Liver (tissue), 9 donors: ENCODE results near the gene TGM2. TPM values are rescaled to one million over a fixed set of nuclear protein-coding genes. Genes with fewer than 3 reads are reported as not detected.

Experiments used
- DNase-seq: peaks from one replicate; pipeline ENCODE4 v3.0.0-alpha.2; 2017; ENCODE audit warnings: low spot score
- H3K27ac ChIP-seq, 2 donors: one replicate each; pipeline ENCODE4 v1.7.0; 2013; ENCODE audit warnings: inconsistent platforms in 2 of 2, low read length in 2 of 2, control low read depth in 1 of 2, low read depth in 1 of 2, mild to moderate bottlenecking in 1 of 2
- H3K27me3 ChIP-seq, 4 donors: one replicate each; pipeline versions ENCODE4 v1.6.1 to v1.7.0; 2013; ENCODE audit warnings: low read length in 3 of 4, inconsistent platforms in 1 of 4, mild to moderate bottlenecking in 1 of 4, moderate library complexity in 1 of 4; ENCODE audit not compliant: control insufficient read depth in 4 of 4, insufficient read depth in 4 of 4
- H3K36me3 ChIP-seq, 4 donors: one replicate each; pipeline versions ENCODE4 v1.6.1 to v1.7.0; 2013; ENCODE audit warnings: low read length in 3 of 4, mild to moderate bottlenecking in 3 of 4, low read depth in 1 of 4, moderate library complexity in 1 of 4; ENCODE audit not compliant: control insufficient read depth in 4 of 4, insufficient read depth in 3 of 4
- H3K4me1 ChIP-seq, 4 donors: one replicate each; pipeline versions ENCODE4 v1.6.1 to v1.7.0; 2013; ENCODE audit warnings: low read length in 3 of 4, mild to moderate bottlenecking in 3 of 4, moderate library complexity in 1 of 4; ENCODE audit not compliant: control insufficient read depth in 4 of 4, insufficient read depth in 4 of 4
- H3K4me3 ChIP-seq, 3 donors: one replicate each; pipeline versions ENCODE4 v1.6.1 to v1.7.0; 2013; ENCODE audit warnings: low read length in 3 of 3, control low read depth in 1 of 3, low read depth in 1 of 3, mild to moderate bottlenecking in 1 of 3
- H3K9ac ChIP-seq, 2 donors: one replicate each; pipeline ENCODE4 v1.7.0; 2013; ENCODE audit warnings: low read length in 2 of 2, mild to moderate bottlenecking in 2 of 2, moderate library complexity in 2 of 2, control low read depth in 1 of 2, low read depth in 1 of 2
- H3K9me3 ChIP-seq, 4 donors: one replicate each; pipeline versions ENCODE4 v1.6.1 to v1.7.0; 2013; ENCODE audit warnings: low read length in 3 of 4; ENCODE audit not compliant: control insufficient read depth in 4 of 4
- EGR1 ChIP-seq, 2 donors: IDR thresholded peaks; 2 replicates each; pipeline ENCODE4 v1.6.1; 2016 to 2018; ENCODE audit warnings: antibody characterized with exemption in 2 of 2, low read depth in 2 of 2
- FOXA1 ChIP-seq: IDR thresholded peaks from 2 replicates; pipeline ENCODE4 v1.6.1; 2016; ENCODE audit warnings: antibody characterized with exemption
- FOXA2 ChIP-seq: IDR thresholded peaks from 2 replicates; pipeline ENCODE4 v1.6.1; 2016; ENCODE audit warnings: antibody characterized with exemption
- GABPA ChIP-seq, 2 donors: IDR thresholded peaks in 1 of 2; conservative IDR thresholded peaks in 1 of 2; 2 replicates each; pipeline ENCODE4 v1.6.1; 2016; ENCODE audit warnings: antibody characterized with exemption in 2 of 2, mild to moderate bottlenecking in 1 of 2, moderate library complexity in 1 of 2
- HNF4G ChIP-seq: IDR thresholded peaks from 2 replicates; pipeline ENCODE4 v1.6.1; 2016; ENCODE audit warnings: antibody characterized with exemption
- JUND ChIP-seq, 2 donors: IDR thresholded peaks; 2 replicates each; pipeline ENCODE4 v1.6.1; 2016; ENCODE audit warnings: antibody characterized with exemption in 2 of 2
- MAX ChIP-seq: IDR thresholded peaks from 2 replicates; pipeline ENCODE4 v1.6.1; 2016; ENCODE audit warnings: antibody characterized with exemption
- NR2F2 ChIP-seq: IDR thresholded peaks from 2 replicates; pipeline ENCODE4 v1.6.1; 2016; ENCODE audit warnings: antibody characterized with exemption
- RAD21 ChIP-seq, 2 donors: IDR thresholded peaks; 2 replicates each; pipeline ENCODE4 v1.6.1; 2016; ENCODE audit warnings: antibody characterized with exemption in 2 of 2, mild to moderate bottlenecking in 2 of 2
- RXRA ChIP-seq, 2 donors: IDR thresholded peaks; 2 replicates each; pipeline ENCODE4 v1.6.1; 2017 to 2018; ENCODE audit warnings: antibody characterized with exemption in 2 of 2, mild to moderate bottlenecking in 1 of 2
- SP1 ChIP-seq: IDR thresholded peaks from 2 replicates; pipeline ENCODE4 v1.6.1; 2018; ENCODE audit warnings: antibody characterized with exemption, mild to moderate bottlenecking
- TAF1 ChIP-seq: conservative IDR thresholded peaks from 2 replicates; pipeline ENCODE4 v1.6.1; 2016; ENCODE audit warnings: antibody characterized with exemption, mild to moderate bottlenecking
- YY1 ChIP-seq: IDR thresholded peaks from 2 replicates; pipeline ENCODE4 v1.6.1; 2016; ENCODE audit warnings: antibody characterized with exemption, mild to moderate bottlenecking
- ZBTB33 ChIP-seq: IDR thresholded peaks from 2 replicates; pipeline ENCODE4 v1.6.1; 2016; ENCODE audit warnings: antibody characterized with exemption
- WGBS: extraction: QIAGEN DNeasy Blood & Tissue Kit; methylation state at CpG from one replicate; pipeline ENCODE4 v1.1.7; 2013; 5-methylcytosine and 5-hydroxymethylcytosine counted together
- polyA plus RNA-seq, 2 donors: library from polyadenylated mRNA; stranded (reverse) in 1 of 2; unstranded in 1 of 2; fragments of 200-250 nt in 1 of 2; fragments of >200 nt in 1 of 2; fragmentation: Nextera tagmentation in 1 of 2; extraction: Ambion mirVana in 1 of 2; gene quantifications; one replicate each; pipeline versions ENCODE4 v1.2.1 to v1.2.3, GENCODE V29; 2013 to 2015
- total RNA-seq, 2 donors: library from RNA; depleted of rRNA; stranded (reverse); fragments of >200 nt; gene quantifications; one replicate each; pipeline ENCODE4 v1.2.3, GENCODE V29; 2014
- TF ChIP-seq, protein P1 (sequence below): fragments of 150-350 bp; IDR thresholded peaks from 2 replicates; pipeline ENCODE4 v1.5.1; 2017; ENCODE audit warnings: improper control_type of control experiment, low read depth, low read length; ENCODE audit not compliant: missing input control
- TF ChIP-seq, protein P2 (sequence below): IDR thresholded peaks from 2 replicates; pipeline ENCODE4 v1.6.1; 2016; ENCODE audit warnings: antibody characterized with exemption, mild to moderate bottlenecking
- TF ChIP-seq, protein P3 (sequence below): IDR thresholded peaks from 2 replicates; pipeline ENCODE4 v1.6.1; 2016; ENCODE audit warnings: antibody characterized with exemption
- donor health status: healthy.
- donor health status: healthy.
- donor health status: healthy.
- donor health status: healthy.
- donor health status: healthy.

The TGM2 gene
- total and polyA plus RNA-seq, 4 donors = 106 to 375 (median 190) TPM

DNA sequence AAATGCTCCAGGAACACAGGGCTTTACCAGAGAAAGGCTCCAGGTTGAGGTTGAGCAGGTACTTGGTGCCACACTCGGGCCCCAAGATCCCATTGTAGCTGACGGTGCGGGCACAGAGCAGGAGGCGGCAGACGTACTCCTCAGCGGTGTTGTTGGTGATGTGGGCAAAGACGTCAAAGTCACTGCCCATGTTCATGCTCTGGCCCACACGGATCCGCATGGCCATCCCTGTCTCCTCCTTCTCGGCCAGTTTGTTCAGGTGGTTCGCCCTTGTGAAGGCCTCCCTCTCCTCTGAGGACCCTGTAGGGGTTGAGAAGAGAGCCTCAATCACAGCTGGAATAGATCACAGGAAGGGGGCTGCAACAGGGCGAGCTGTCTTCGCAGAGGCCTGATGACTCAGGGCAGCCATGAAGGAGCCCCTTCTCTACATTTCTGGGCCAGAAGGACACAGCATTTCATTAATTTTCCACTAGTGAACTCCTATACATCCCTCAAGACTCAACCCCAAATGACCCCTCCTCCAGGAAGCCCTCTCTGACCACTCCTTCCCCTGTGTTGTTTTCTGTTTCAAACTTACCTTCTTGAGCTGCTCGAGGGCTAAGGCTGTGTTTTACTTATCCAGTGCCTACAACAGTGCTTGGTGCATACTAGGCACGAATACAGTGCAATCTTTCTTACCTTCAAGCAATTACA is 26.8 kb downstream of the TGM2 start:
- Histone ChIP-seq H3K27me3 (no peaks in the 10 kb centered on the region), H3K36me3 (peaks cover 25 to 78% (median 63%) of the 10 kb centered on the region in 4 donors), H3K9ac (no peak overlapping the region), H3K9me3 (no peaks in the 10 kb centered on the region), H3K4me1 (peaks cover 0 to 11% (median 7%) of the 10 kb centered on the region in 4 donors), H3K4me3 (no peak overlapping the region), H3K27ac (no peak overlapping the region)
- no peak for TF ChIP-seq FOXA1
- TF ChIP-seq, protein P1, sequence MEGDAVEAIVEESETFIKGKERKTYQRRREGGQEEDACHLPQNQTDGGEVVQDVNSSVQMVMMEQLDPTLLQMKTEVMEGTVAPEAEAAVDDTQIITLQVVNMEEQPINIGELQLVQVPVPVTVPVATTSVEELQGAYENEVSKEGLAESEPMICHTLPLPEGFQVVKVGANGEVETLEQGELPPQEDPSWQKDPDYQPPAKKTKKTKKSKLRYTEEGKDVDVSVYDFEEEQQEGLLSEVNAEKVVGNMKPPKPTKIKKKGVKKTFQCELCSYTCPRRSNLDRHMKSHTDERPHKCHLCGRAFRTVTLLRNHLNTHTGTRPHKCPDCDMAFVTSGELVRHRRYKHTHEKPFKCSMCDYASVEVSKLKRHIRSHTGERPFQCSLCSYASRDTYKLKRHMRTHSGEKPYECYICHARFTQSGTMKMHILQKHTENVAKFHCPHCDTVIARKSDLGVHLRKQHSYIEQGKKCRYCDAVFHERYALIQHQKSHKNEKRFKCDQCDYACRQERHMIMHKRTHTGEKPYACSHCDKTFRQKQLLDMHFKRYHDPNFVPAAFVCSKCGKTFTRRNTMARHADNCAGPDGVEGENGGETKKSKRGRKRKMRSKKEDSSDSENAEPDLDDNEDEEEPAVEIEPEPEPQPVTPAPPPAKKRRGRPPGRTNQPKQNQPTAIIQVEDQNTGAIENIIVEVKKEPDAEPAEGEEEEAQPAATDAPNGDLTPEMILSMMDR = no peak
- TF ChIP-seq GABPA (IDR thresholded peaks at IDR 0.05 in 1 of 2, conservative IDR thresholded peaks at IDR 0.05 in 1 of 2) = no peak
- TF ChIP-seq ZBTB33 = no peak
- TF ChIP-seq, protein P2, sequence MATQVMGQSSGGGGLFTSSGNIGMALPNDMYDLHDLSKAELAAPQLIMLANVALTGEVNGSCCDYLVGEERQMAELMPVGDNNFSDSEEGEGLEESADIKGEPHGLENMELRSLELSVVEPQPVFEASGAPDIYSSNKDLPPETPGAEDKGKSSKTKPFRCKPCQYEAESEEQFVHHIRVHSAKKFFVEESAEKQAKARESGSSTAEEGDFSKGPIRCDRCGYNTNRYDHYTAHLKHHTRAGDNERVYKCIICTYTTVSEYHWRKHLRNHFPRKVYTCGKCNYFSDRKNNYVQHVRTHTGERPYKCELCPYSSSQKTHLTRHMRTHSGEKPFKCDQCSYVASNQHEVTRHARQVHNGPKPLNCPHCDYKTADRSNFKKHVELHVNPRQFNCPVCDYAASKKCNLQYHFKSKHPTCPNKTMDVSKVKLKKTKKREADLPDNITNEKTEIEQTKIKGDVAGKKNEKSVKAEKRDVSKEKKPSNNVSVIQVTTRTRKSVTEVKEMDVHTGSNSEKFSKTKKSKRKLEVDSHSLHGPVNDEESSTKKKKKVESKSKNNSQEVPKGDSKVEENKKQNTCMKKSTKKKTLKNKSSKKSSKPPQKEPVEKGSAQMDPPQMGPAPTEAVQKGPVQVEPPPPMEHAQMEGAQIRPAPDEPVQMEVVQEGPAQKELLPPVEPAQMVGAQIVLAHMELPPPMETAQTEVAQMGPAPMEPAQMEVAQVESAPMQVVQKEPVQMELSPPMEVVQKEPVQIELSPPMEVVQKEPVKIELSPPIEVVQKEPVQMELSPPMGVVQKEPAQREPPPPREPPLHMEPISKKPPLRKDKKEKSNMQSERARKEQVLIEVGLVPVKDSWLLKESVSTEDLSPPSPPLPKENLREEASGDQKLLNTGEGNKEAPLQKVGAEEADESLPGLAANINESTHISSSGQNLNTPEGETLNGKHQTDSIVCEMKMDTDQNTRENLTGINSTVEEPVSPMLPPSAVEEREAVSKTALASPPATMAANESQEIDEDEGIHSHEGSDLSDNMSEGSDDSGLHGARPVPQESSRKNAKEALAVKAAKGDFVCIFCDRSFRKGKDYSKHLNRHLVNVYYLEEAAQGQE = no peak
- TF ChIP-seq JUND (IDR thresholded peaks at IDR 0.05) = no peak
- no peak for TF ChIP-seq RXRA (IDR thresholded peaks at IDR 0.05)
- TF ChIP-seq RAD21 (IDR thresholded peaks at IDR 0.05) = no peak
- TF ChIP-seq MAX = no peak
- no peak for TF ChIP-seq NR2F2
- no peak for TF ChIP-seq SP1
- no peak for TF ChIP-seq YY1
- TF ChIP-seq, protein P3, sequence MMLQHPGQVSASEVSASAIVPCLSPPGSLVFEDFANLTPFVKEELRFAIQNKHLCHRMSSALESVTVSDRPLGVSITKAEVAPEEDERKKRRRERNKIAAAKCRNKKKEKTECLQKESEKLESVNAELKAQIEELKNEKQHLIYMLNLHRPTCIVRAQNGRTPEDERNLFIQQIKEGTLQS = no peak
- TF ChIP-seq HNF4G = no peak
- no peak for TF ChIP-seq FOXA2
- no peak for TF ChIP-seq EGR1 (IDR thresholded peaks at IDR 0.05; ENCODE audit: low read depth in 2 of 2)
- no peak for TF ChIP-seq TAF1
- DNase-seq = no peak
- WGBS = 94% methylated on average over 15 of the region's 15 CpGs
